Measurements from ENCODE around the gene PCDHGB5.
"Not testable (repeated sequence)": the region's sequence is repeated elsewhere in the genome, so short reads cannot be mapped to it uniquely, and the experiment has no call there.

Gene PCDHGB5

DNA sequence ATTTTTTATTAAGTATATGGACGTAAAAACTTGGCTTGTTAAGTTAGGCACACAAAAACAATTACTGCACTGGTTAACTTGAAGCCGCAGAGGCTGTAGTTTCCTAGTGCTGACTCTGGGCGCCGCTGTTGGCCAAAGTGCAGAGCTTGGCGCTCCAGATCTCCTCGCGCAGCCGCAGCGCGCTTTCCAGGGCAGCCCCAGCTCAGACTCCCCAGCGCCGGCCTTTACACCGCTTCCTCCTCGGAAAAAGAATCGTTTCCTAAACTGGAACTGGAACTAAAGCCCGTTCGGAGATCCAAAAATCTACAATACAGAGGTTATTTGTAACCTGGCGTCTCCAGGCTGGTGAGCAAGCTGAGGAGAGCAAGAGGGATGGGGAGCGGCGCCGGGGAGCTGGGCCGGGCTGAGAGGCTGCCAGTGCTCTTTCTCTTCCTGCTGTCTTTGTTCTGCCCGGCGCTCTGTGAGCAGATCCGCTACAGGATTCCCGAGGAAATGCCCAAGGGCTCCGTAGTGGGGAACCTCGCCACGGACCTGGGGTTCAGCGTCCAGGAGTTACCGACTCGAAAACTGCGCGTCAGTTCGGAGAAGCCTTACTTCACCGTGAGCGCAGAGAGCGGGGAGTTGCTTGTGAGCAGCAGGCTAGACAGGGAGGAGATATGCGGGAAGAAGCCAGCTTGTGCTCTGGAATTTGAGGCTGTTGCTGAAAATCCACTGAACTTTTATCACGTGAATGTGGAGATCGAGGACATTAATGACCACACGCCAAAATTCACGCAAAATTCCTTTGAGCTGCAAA, at the start of gene PCDHGB5:
Gene PCDHGB5 (plus strand): TSS at position 192 of the 796 bp plus-strand sequence. CDS start 181 bp downstream, at position 373.
- DNase-seq (ENCODE audit: low spot score), result not testable (repeated sequence)

DNA sequence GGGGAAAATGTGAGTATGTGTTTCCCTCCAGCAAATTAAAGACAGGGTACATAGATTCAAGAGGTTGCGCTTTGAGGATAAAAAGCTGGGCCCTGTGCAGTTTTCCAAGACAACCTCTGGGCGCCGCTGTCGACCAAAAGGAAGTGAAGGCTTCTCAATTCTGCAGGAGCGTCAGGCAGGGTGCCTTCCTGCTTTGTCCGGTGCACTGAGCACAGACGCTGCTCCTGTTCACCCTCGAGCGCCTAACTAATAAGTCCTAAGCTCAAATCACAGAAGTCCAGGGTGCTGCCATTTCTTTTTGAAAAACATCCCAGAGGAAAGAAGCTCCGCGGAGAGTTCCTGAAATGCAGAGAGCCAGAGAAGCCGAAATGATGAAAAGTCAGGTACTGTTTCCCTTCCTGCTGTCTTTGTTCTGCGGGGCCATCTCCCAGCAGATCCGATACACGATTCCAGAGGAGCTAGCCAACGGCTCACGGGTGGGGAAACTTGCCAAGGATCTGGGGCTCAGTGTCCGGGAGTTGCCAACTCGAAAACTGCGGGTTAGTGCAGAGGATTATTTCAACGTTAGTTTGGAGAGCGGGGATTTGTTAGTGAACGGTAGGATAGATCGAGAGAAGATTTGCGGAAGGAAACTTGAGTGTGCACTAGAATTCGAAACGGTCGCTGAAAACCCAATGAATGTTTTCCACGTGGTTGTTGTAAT, 47.7 kb upstream of the PCDHGB5 start, which contains the start of gene PCDHGB1:
Gene PCDHGB1 (plus strand): TSS at position 183 of the 703 bp plus-strand sequence. CDS start 162 bp downstream, at position 345.
- DNase-seq (ENCODE audit: low spot score), result peak; percentile 75

DNA sequence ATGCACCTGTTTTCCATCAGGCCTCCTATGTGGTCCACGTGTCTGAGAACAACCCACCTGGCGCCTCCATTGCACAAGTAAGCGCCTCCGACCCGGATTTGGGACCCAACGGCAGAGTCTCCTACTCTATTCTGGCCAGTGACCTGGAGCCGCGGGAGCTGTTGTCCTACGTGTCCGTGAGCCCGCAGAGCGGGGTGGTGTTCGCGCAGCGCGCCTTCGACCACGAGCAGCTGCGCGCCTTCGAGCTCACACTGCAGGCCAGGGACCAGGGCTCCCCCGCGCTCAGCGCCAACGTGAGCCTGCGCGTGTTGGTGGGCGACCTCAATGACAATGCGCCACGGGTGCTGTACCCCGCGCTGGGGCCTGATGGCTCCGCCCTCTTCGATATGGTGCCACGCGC, 46.2 kb upstream of the PCDHGB5 start:
- no peak for DNase-seq (ENCODE audit: low spot score)

DNA sequence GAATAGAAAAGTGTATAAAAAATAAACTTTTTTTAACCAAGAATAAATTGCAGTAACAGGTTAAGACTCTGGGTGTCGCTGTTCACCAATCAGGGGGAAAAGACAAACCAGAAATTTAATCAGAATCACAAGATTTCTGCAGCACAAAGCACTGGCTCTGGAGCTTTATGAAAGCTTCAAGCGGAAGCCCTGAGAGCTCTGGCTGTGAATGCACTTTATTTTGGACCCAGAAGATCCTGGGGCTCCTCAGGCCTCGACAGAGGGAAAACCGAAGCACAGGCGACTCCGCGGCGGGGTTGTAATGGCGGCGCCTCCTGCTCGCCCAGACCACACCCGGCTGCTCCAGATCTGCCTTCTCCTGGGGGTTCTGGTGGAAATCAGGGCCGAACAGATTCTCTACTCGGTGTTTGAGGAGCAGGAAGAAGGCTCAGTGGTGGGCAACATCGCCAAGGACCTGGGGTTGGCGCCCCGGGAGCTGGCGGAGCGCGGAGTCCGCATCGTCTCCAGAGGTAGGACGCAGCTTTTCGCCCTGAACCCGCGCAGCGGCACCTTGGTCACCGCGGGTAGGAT, 42.8 kb upstream of the PCDHGB5 start, which contains the start of gene PCDHGA4:
Gene PCDHGA4 (plus strand): TSS at position 122 of the 570 bp plus-strand sequence. CDS start 87 bp downstream, at position 209.
- no peak for DNase-seq (ENCODE audit: low spot score)

DNA sequence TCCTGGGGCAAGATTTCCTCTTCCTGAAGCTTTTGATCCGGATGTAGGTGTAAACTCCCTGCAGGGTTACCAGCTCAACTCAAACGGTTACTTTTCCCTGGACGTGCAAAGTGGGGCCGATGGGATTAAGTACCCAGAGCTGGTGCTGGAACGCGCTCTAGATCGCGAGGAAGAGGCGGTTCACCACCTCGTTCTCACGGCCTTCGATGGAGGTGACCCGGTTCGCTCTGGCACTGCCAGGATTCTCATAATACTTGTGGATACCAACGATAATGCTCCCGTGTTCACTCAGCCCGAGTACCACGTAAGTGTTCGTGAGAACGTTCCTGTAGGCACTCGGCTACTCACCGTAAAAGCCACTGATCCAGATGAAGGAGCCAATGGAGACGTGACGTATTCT, 42.1 kb upstream of the PCDHGB5 start:
- no peak for DNase-seq (ENCODE audit: low spot score)

DNA sequence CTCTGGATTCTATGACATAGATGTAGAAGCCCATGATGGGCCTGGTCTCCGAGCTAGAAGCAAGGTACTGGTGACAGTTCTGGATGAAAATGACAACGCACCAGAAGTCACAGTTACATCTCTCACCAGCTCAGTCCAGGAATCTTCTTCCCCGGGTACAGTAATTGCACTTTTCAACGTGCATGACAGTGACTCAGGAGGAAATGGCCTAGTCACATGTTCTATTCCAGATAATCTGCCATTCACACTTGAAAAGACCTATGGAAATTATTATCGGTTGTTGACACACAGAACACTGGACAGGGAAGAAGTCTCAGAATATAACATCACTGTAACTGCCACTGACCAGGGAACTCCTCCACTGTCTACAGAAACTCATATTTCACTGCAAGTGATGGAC, 41.6 kb upstream of the PCDHGB5 start:
- no peak for DNase-seq (ENCODE audit: low spot score)

DNA sequence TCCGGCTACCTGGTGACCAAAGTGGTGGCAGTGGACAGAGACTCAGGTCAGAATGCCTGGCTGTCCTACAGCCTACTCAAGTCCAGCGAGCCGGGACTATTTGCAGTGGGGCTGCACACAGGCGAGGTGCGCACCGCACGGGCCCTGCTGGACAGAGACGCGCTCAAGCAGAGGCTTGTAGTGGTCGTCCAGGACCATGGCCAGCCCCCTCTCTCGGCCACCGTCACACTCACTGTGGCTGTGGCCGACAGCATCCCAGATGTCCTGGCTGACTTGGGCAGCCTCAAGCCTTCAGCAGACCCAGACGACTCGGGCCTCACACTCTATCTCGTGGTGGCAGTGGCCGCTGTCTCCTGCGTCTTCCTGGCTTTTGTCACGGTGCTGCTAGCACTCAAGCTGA, 40.8 kb upstream of the PCDHGB5 start:
- DNase-seq (ENCODE audit: low spot score), result no peak

DNA sequence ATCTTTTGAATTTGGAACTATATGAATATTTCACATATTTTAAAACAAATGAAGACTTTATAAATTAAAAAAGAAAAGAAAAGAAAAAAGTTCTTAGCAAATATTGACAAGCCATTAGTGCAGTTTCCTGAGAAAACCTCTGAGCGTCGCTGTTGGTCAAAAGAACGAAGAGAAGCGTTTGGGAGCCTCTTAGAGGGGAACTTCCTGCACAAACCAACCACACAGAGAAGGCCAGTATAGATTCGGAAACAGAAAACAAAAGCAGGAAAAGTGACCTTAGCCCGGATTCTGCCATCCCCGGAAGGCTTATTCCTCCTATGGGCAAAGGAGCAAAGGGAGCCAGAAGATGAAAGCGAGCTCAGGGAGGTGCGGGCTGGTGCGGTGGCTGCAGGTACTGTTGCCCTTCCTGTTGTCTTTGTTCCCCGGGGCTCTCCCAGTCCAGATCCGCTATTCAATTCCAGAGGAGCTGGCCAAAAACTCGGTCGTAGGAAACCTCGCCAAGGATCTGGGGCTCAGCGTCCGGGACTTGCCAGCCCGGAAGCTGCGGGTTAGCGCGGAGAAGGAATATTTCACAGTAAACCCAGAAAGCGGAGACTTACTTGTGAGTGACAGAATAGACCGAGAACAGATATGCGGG, 37.8 kb upstream of the PCDHGB5 start, which contains the start of gene PCDHGB2:
Gene PCDHGB2 (plus strand): TSS at position 205 of the 637 bp plus-strand sequence. CDS start 142 bp downstream, at position 347.
- DNase-seq (ENCODE audit: low spot score), result peak; percentile 41

DNA sequence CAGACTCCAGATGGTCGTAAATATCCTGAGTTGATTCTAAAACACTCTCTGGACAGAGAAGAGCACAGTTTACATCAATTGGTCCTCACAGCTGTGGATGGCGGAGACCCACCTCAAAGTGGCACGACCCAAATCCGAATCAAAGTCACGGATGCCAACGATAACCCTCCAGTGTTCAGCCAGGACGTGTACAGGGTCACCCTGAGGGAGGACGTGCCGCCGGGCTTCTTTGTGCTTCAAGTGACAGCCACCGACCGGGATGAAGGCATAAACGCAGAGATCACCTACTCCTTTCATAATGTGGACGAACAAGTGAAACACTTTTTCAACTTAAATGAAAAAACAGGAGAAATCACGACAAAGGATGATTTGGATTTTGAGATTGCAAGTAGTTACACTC, 37.1 kb upstream of the PCDHGB5 start:
- DNase-seq (ENCODE audit: low spot score), result no peak

DNA sequence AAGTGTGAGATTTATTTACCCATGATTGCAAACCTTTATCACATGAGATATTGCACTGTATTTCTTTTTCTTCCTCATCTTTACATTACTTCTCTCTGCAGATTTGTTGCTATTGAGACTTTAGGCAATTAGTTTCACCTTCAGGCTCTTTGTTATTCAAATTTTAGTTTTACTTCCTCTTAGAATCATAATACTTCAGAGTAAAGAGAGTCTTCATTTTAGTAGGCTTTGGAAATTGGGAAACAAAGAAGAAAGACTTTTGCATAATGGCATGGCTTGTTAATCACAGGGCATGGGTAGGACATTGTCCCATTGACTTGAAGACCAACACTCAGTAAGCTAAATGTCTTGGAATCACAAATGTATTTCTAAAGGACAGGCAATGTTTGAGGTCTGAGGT, 35.0 kb upstream of the PCDHGB5 start:
- DNase-seq (ENCODE audit: low spot score), result no peak

DNA sequence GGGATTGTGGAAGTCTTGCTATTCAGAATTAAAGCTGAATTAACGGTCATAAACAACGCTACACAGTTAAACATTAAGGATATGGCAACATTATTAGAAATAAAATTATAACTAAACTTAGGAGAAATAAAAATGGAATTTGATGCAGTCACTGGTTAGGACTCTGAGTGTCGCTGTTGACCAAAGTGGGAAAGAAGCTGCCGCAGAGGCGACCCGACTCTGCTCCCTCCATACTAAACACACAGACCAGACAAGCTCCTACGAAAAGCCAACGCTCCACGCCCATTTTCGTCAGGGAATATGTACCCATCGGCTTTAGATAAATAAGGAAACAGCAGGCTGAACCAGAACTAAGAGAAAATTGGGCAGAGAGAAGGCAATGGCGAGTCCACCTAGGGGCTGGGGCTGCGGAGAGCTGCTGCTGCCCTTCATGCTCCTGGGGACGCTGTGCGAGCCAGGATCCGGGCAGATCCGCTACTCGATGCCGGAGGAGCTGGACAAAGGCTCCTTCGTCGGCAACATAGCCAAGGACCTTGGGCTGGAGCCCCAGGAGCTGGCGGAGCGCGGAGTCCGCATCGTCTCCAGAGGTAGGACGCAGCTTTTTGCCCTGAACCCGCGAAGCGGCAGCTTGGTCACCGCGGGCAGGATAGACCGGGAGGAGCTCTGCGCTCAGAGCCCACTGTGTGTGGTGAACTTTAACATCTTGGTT, 33.6 kb upstream of the PCDHGB5 start, which contains the start of gene PCDHGA5:
Gene PCDHGA5 (plus strand): TSS at position 211 of the 709 bp plus-strand sequence. CDS start 169 bp downstream, at position 380.
- DNase-seq (ENCODE audit: low spot score), result no peak

DNA sequence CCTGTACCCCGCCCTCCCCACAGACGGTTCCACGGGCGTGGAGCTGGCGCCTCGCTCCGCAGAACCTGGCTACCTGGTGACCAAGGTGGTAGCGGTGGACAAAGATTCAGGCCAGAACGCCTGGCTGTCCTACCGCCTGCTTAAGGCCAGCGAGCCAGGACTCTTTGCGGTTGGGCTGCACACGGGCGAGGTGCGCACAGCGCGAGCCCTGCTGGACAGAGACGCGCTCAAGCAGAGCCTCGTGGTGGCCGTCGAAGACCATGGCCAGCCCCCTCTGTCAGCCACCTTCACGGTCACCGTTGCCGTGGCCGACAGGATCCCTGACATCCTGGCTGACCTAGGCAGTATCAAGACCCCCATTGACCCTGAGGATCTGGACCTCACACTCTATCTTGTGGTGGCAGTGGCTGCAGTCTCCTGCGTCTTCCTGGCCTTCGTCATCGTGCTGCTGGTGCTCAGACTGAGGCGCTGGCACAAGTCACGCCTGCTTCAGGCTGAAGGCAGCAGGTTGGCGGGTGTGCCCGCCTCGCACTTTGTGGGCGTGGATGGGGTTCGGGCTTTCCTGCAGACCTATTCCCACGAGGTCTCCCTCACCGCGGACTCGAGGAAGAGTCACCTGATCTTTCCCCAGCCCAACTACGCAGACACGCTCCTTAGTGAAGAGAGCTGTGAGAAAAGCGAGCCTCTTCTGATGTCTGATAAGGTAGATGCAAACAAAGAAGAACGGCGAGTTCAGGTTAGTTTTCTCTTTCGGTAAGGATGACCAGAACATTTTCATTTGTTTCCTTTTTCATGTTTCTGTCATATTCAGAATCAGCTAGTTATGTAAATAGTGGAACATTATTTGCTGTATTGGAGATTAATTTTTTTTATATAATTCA, 31.5 kb upstream of the PCDHGB5 start:
- DNase-seq (ENCODE audit: low spot score), result no peak

DNA sequence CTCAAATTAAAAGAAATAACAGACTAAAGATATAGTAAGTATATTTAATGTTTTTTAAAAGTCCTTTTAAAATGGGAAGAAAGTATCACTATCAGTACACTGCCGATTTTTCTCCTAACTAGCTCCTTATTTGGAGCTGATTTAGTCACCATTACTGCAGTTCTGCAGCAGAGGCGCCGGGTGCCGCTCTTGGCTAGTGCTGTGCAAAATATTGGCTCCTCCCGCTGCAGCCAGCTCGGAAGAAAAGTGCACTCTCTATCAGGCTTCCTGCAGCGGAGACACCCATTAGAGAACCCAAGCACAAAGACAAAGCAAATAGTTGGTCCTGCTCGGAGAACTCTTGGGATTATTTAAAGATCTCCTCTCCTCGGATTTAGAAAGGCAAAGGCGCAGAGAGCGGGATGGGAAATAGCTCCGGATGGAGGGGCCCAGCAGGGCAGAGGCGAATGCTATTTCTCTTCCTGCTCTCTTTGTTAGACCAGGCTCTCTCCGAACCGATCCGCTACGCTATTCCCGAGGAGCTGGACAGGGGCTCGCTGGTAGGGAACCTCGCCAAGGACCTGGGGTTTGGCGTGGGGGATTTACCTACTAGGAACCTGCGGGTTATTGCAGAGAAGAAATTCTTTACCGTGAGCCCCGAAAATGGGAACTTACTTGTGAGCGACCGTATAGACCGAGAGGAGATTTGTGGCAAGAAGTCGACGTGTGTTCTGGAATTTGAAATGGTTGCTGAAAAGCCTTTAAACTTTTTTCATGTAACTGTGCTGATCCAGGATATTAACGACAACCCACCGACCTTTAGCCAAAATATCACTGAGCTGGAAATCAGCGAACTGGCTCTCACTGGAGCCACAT, 27.5 kb upstream of the PCDHGB5 start, which contains the start of gene PCDHGB3:
Gene PCDHGB3 (plus strand): TSS at position 249 of the 855 bp plus-strand sequence. CDS start 153 bp downstream, at position 402.
- no peak for DNase-seq (ENCODE audit: low spot score)

DNA sequence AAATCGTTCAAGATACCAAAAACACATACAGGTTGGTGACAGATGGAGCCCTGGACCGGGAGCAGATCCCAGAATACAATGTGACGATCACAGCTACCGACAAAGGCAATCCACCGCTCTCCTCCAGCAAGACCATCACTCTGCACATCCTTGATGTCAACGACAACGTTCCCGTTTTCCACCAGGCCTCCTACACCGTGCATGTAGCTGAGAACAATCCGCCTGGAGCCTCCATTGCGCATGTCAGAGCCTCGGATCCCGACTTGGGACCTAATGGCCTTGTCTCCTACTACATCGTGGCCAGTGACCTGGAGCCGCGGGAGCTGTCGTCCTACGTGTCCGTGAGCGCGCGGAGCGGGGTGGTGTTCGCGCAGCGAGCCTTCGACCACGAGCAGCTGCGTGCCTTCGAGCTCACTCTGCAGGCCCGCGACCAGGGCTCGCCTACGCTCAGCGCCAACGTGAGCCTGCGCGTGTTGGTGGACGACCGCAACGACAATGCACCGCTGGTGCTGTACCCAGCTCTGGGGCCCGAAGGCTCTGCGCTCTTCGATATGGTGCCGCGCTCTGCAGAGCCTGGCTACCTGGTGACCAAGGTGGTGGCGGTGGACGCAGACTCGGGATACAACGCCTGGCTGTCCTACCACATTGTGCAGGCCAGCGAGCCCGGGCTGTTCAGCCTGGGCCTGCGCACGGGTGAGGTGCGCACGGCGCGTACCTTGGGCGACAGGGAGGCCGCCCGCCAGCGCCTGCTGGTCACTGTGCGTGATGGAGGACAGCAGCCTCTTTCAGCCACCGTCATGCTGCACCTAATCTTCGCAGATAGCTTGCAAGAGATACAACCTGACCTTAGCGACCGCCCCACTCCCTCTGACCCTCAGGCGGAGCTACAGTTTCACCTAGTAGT, 25.9 kb upstream of the PCDHGB5 start:
- no peak for DNase-seq (ENCODE audit: low spot score)

DNA sequence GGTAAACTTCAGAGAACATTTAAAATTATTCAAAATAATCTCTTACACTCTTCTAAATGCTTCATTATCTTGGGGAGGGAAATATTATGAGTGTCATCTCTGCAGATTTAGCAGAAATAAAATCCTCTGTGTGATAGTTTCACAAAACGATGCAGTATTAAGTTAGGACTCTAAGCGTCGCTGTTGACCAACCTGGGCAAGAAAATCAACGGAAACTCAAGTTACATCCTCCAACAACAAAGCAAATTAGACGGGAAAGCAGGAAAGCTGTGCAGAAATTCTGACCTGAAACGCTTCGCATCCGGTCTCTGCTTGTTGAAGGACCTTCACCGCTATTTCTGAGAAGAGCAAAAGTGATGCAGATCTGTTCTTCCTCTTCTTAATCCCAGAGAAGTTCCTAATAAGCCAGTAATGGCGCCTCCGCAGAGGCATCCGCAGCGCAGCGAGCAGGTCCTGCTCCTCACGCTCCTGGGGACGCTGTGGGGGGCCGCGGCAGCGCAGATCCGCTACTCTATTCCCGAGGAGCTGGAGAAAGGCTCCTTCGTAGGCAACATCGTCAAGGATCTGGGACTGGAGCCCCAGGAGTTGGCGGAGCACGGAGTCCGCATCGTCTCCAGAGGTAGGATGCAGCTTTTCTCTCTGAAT, 24.0 kb upstream of the PCDHGB5 start, which contains the start of gene PCDHGA6:
Gene PCDHGA6 (plus strand): TSS at position 219 of the 645 bp plus-strand sequence. CDS start 193 bp downstream, at position 412.
- DNase-seq (ENCODE audit: low spot score), result no peak

DNA sequence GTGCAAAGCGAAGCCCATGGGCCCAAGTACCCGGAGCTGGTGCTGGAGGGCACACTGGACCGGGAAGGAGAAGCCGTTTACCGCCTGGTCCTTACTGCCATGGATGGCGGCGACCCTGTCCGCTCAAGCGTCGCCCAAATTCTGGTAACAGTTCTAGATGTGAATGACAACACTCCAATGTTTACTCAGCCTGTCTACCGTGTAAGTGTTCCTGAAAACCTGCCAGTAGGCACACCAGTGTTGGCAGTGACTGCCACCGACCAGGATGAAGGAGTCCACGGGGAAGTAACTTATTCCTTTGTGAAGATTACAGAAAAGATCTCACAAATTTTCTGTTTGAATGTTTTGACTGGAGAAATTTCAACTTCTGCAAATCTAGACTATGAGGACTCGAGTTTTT, 23.1 kb upstream of the PCDHGB5 start:
- no peak for DNase-seq (ENCODE audit: low spot score)

DNA sequence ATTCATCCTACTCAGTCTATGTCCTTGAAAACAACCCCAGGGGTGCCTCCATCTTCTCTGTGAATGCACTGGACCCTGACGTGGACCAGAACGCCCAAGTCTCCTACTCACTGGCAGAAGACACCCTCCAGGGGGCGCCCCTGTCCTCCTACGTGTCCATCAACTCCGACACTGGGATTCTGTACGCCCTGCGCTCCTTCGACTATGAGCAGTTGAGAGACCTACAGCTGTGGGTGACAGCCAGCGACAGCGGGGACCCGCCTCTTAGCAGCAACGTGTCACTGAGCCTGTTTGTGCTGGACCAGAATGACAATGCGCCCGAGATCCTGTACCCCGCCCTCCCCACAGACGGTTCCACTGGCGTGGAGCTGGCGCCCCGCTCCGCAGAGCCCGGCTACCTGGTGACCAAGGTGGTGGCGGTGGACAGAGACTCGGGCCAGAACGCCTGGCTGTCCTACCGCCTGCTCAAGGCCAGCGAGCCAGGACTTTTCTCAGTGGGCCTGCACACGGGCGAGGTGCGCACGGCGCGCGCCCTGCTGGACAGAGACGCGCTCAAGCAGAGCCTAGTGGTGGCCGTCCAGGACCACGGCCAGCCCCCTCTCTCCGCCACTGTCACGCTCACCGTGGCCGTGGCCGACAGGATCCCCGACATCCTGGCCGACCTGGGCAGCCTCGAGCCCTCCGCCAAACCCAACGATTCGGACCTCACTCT, 22.1 kb upstream of the PCDHGB5 start:
- not testable (repeated sequence) for DNase-seq (ENCODE audit: low spot score)
